ENCODE data around the gene CHKA. TPM values are rescaled to one million over a fixed set of nuclear protein-coding genes. Genes with fewer than 3 reads are reported as not detected.

CHKA gene
- total and polyA plus RNA-seq, 2 of the 8 experiments (the other 6 are each of a cell fraction or from before 2014, with no cell fraction given), result 61.2 to 86.6 TPM

DNA sequence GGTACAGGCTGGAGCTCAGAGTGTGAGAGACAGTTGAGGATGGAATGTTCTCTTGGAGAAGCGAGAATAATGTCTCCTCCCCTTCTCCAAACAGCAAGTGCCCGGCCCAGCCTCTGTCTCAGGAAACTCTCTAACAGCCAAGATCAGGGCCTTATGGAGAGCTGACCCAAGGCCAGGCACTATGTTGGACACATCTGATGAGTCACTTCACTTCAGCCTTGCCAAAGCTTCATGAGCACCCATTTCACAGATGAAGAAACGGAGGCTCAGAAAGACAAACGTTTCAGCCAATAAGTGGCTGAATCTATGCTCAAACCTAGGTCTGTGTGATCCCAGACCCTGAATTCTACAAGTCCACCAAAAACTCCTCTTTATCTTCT is 22.1 kb upstream of the CHKA start:
- H3K9me3 ChIP-seq (ENCODE audit: insufficient read depth in 2 of 2, low read depth in 1 of 2, low read length in 1 of 2), result no peaks in the 10 kb centered on the region
- H3K4me3 ChIP-seq (ENCODE audit: extremely low read depth in 1 of 4, insufficient read depth in 2 of 4, low read depth in 3 of 4, low read length in 4 of 4), result no peak overlapping the region
- H3K79me2 ChIP-seq (ENCODE audit: control insufficient read depth in 1 of 2, insufficient read depth in 2 of 2, low read length in 2 of 2), result no peaks in the 10 kb centered on the region
- no peak overlapping the region for H3K4me2 ChIP-seq (ENCODE audit: insufficient read depth in 1 of 2, low read depth in 2 of 2, low read length in 2 of 2)
- H2AK5ac ChIP-seq (ENCODE audit: low read depth, low read length), result no peak overlapping the region
- no peak overlapping the region for H2BK5ac ChIP-seq (ENCODE audit: low read depth, low read length)
- no peak overlapping the region for H3K18ac ChIP-seq (ENCODE audit: extremely low read depth, low read length)
- H2BK12ac ChIP-seq (ENCODE audit: low read depth, low read length), result no peak overlapping the region
- WGBS, 2 experiments (ENCODE audit: extremely low coverage in 1 of 2, insufficient coverage in 1 of 2, insufficient read length in 1 of 2, insufficient replicate concordance in 2 of 2, low coverage in 1 of 2, low lambda C conversion rate in 2 of 2, missing lambda C conversion rate in 1 of 2), result 97% methylated on average over 4 of the region's 4 CpGs; no CpG with 5 or more reads in 1 of the 2 experiments
- H3K56ac ChIP-seq (replicated peaks; ENCODE audit: insufficient read length, low read depth, low read length), result no peak overlapping the region
- FAIRE-seq (no peak), DNase-seq (ENCODE audit: low read depth in 1 of 2, low spot score in 2 of 2) (no peak)
- H2BK15ac ChIP-seq (ENCODE audit: low read length), result no peak overlapping the region
- no peak overlapping the region for H2BK120ac ChIP-seq (replicated peaks; ENCODE audit: low read depth, low read length)
- H4K5ac ChIP-seq (ENCODE audit: insufficient read length, low read depth, low read length), result no peak overlapping the region
- no peaks in the 10 kb centered on the region for H3K23me2 ChIP-seq (ENCODE audit: low read depth, low read length)
- no peaks in the 10 kb centered on the region for H3K36me3 ChIP-seq (ENCODE audit: control insufficient read depth in 2 of 4, insufficient read depth in 4 of 4, low read length in 3 of 4)
- ChIA-PET CTCF (ENCODE audit: partially characterized antibody) (no interaction called here), POLR2A (ENCODE audit: partially characterized antibody) (no interaction called here)
- no peak overlapping the region for H4K8ac ChIP-seq (ENCODE audit: extremely low read depth, insufficient read depth, low read length)
- H3K14ac ChIP-seq (ENCODE audit: insufficient read length), result no peak overlapping the region
- TF ChIP-seq SP4 (IDR thresholded peaks at IDR 0.05; ENCODE audit: low read length), result no peak
- TF ChIP-seq, protein P1, sequence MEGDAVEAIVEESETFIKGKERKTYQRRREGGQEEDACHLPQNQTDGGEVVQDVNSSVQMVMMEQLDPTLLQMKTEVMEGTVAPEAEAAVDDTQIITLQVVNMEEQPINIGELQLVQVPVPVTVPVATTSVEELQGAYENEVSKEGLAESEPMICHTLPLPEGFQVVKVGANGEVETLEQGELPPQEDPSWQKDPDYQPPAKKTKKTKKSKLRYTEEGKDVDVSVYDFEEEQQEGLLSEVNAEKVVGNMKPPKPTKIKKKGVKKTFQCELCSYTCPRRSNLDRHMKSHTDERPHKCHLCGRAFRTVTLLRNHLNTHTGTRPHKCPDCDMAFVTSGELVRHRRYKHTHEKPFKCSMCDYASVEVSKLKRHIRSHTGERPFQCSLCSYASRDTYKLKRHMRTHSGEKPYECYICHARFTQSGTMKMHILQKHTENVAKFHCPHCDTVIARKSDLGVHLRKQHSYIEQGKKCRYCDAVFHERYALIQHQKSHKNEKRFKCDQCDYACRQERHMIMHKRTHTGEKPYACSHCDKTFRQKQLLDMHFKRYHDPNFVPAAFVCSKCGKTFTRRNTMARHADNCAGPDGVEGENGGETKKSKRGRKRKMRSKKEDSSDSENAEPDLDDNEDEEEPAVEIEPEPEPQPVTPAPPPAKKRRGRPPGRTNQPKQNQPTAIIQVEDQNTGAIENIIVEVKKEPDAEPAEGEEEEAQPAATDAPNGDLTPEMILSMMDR (IDR thresholded peaks at IDR 0.05; ENCODE audit: control extremely low read depth in 1 of 3, insufficient read depth in 1 of 3, low read depth in 1 of 3, low read length in 3 of 3), result no peak
- TF ChIP-seq RAD21 (IDR thresholded peaks at IDR 0.05 in 1 of 2, conservative IDR thresholded peaks at IDR 0.05 in 1 of 2; ENCODE audit: low read depth in 2 of 2, low read length in 2 of 2), result no peak
- no peak for TF ChIP-seq NRF1 (IDR thresholded peaks at IDR 0.05; ENCODE audit: low read depth, low read length)
- no peak overlapping the region for H3K23ac ChIP-seq (ENCODE audit: insufficient read length)
- H3K27me3 ChIP-seq (replicated peaks in 1 of 4; ENCODE audit: control insufficient read depth in 3 of 4, extremely low read depth in 1 of 4, insufficient read depth in 3 of 4, low read length in 3 of 4), result no peaks in the 10 kb centered on the region
- no peaks in the 10 kb centered on the region for H3K4me1 ChIP-seq (replicated peaks in 1 of 4; ENCODE audit: control insufficient read depth in 3 of 4, insufficient read depth in 4 of 4, low read length in 3 of 4)
- H4K20me1 ChIP-seq (replicated peaks in 1 of 2; ENCODE audit: control insufficient read depth in 1 of 2, insufficient read depth in 2 of 2, low read length in 2 of 2), result no peaks in the 10 kb centered on the region
- no peak overlapping the region for H3K9ac ChIP-seq (replicated peaks in 1 of 4; ENCODE audit: extremely low read depth in 1 of 4, low read depth in 3 of 4, low read length in 3 of 4)
- no peak overlapping the region for H3K4ac ChIP-seq (replicated peaks; ENCODE audit: insufficient read length, low read depth, low read length)
- no peak overlapping the region for H4K91ac ChIP-seq (replicated peaks; ENCODE audit: insufficient read length, low read length)
- H2AFZ ChIP-seq (ENCODE audit: low read length), result no peak overlapping the region
- no peak overlapping the region for H3K27ac ChIP-seq (ENCODE audit: low read depth, low read length)
- no peak overlapping the region for H2BK20ac ChIP-seq (ENCODE audit: low read length)
- no peaks in the 10 kb centered on the region; the same call in 1 of the 2 replicates for H3K79me1 ChIP-seq (ENCODE audit: low read depth, low read length)

Data from H1 (cell line).